HCT116 (cell line): Measurements from ENCODE around the gene BLID. TPM values are rescaled to one million over a fixed set of nuclear protein-coding genes. Genes with fewer than 3 reads are reported as not detected.

Experiments
- ATAC-seq: fragments of 200-7000 bp; cut with Tn5 transposase; 2 replicates; pipeline ENCODE4 v1.9.1; 2020; ENCODE audit warnings: mild to moderate bottlenecking, moderate library complexity
- BruUV-seq: library from RNA; stranded (reverse); fragments of 400-500 nt; replicated peaks from 2 replicates; lab custom pipeline; 2021; lab: Mats Ljungman, UMichigan
- CTCF ChIA-PET: fragments of 300-600 bp; sonication (Branson Sonifier 250); formaldehyde crosslinking; loops from one replicate; lab custom pipeline; 2021; ENCODE audit warnings: antibody characterized with exemption; lab: Charles Lee
- POLR2A ChIA-PET: fragments of 300-600, 350-600 bp; sonication (Branson Sonifier 250); formaldehyde crosslinking; loops from one replicate; lab custom pipeline; 2021; ENCODE audit warnings: antibody characterized with exemption; lab: Charles Lee
- RAD21 ChIA-PET, 2 experiments: fragments of 300-600 bp; sonication (Branson Sonifier 250); formaldehyde crosslinking; loops; one replicate each; lab custom pipeline; 2023; ENCODE audit warnings: low total read pairs in 2 of 2; ENCODE audit not compliant: uncharacterized antibody in 2 of 2, unreplicated experiment in 2 of 2, low non-redundant PET in 1 of 2; lab: Charles Lee
- DNase-seq: peaks from one replicate; pipeline ENCODE4 v3.0.0-alpha.2; 2010; ENCODE audit warnings: low read depth, low spot score
- H2AFZ ChIP-seq: fragments of 200-600 bp; shearing (Covaris generic), sonication (generic); 2 replicates; pipeline ENCODE4 v1.6.1; 2017; ENCODE audit warnings: low read depth, mixed run types, mixed read lengths, antibody characterized with exemption, low read length; ENCODE audit not compliant: poor library complexity, severe bottlenecking
- H3K27ac ChIP-seq: 2 replicates; pipeline ENCODE4 v1.5.1; 2012; ENCODE audit warnings: low read depth, low read length
- H3K27me3 ChIP-seq: fragments of 200-600 bp; sonication (generic); 2 replicates; pipeline ENCODE4 v1.6.1; 2016; ENCODE audit warnings: mixed run types, low read length, mixed read lengths; ENCODE audit not compliant: insufficient read depth
- H3K36me3 ChIP-seq, 2 experiments: fragments of 200-500 bp in 1 of 2; fragments of 200-600 bp in 1 of 2; sonication (Bioruptor generic) in 1 of 2; sonication (generic) in 1 of 2; 2 replicates each; pipeline versions ENCODE4 v1.5.1 to v1.6.1; 2014 to 2016; ENCODE audit warnings: low read length in 2 of 2, inconsistent platforms in 1 of 2, mixed read lengths in 1 of 2, mixed run types in 1 of 2; ENCODE audit not compliant: insufficient read depth in 2 of 2, control insufficient read depth in 1 of 2
- H3K4me1 ChIP-seq, 2 experiments: fragments of 200-600 bp in 1 of 2; sonication (generic) in 1 of 2; 2 replicates each; pipeline versions ENCODE4 v1.5.1 to v1.6.1; 2012 to 2017; ENCODE audit warnings: low read length in 2 of 2, inconsistent platforms in 1 of 2, mild to moderate bottlenecking in 1 of 2, mixed read lengths in 1 of 2, mixed run types in 1 of 2, moderate library complexity in 1 of 2; ENCODE audit not compliant: insufficient read depth in 2 of 2, control insufficient read depth in 1 of 2
- H3K4me2 ChIP-seq: fragments of 200-600 bp; sonication (generic); 2 replicates; pipeline ENCODE4 v1.6.1; 2017; ENCODE audit warnings: mixed run types, low read length, mixed read lengths
- H3K4me3 ChIP-seq, 2 experiments: fragments of 200-600 bp in 1 of 2; sonication (generic) in 1 of 2; replicated peaks in 1 of 2; 2 replicates each; pipeline ENCODE4 v1.5.1; 2011 to 2016; ENCODE audit warnings: low read length in 2 of 2, control low read depth in 1 of 2, low read depth in 1 of 2, mild to moderate bottlenecking in 1 of 2, mixed read lengths in 1 of 2, mixed run types in 1 of 2
- H3K79me2 ChIP-seq: fragments of 200-600 bp; sonication (generic); 2 replicates; pipeline ENCODE4 v1.6.1; 2017; ENCODE audit warnings: mild to moderate bottlenecking, mixed run types, low read length, moderate library complexity, mixed read lengths; ENCODE audit not compliant: insufficient read depth
- H3K9ac ChIP-seq: fragments of 200-600 bp; sonication (generic); 2 replicates; pipeline ENCODE4 v1.6.1; 2016; ENCODE audit warnings: low read length, mixed read lengths
- H3K9me2 ChIP-seq: fragments of 200-600 bp; sonication (generic), shearing (Covaris generic); 2 replicates; pipeline ENCODE4 v1.6.1; 2017; ENCODE audit warnings: mixed run types, mild to moderate bottlenecking, moderate library complexity; ENCODE audit not compliant: insufficient read depth
- H3K9me3 ChIP-seq, 2 experiments: fragments of 200-500 bp in 1 of 2; fragments of 200-600 bp in 1 of 2; sonication (Bioruptor generic) in 1 of 2; sonication (generic) in 1 of 2; 2 replicates each; pipeline ENCODE4 v1.6.1; 2014 to 2017; ENCODE audit warnings: low read length in 2 of 2, mixed read lengths in 2 of 2, inconsistent platforms in 1 of 2, low read depth in 1 of 2, mild to moderate bottlenecking in 1 of 2, mixed run types in 1 of 2, moderate library complexity in 1 of 2; ENCODE audit not compliant: control insufficient read depth in 1 of 2, insufficient read depth in 1 of 2
- H4K20me1 ChIP-seq: fragments of 200-600 bp; sonication (generic), shearing (Covaris generic); 2 replicates; pipeline ENCODE4 v1.6.1; 2017; ENCODE audit warnings: mixed run types, mild to moderate bottlenecking, moderate library complexity; ENCODE audit not compliant: insufficient read depth
- ATF3 ChIP-seq: IDR thresholded peaks from 2 replicates; pipeline ENCODE4 v1.6.1; 2012
- CBX3 ChIP-seq: IDR thresholded peaks from 2 replicates; pipeline ENCODE4 v1.6.1; 2012; ENCODE audit warnings: low read depth
- CEBPB ChIP-seq: IDR thresholded peaks from 2 replicates; pipeline ENCODE4 v1.6.1; 2012; ENCODE audit warnings: low read depth
- CTCF ChIP-seq, 3 experiments: fragments of 200-600 bp in 1 of 3; sonication (generic) in 1 of 3; IDR thresholded peaks in 2 of 3; conservative IDR thresholded peaks in 1 of 3; 2 replicates each; pipeline ENCODE4 v1.5.1; 2012 to 2017; ENCODE audit warnings: low read depth in 2 of 3, low read length in 2 of 3, antibody characterized with exemption in 1 of 3, borderline replicate concordance in 1 of 3, control low read depth in 1 of 3, mild to moderate bottlenecking in 1 of 3, mixed read lengths in 1 of 3, mixed run types in 1 of 3, moderate library complexity in 1 of 3; ENCODE audit not compliant: insufficient read depth in 1 of 3
- EGR1 ChIP-seq: IDR thresholded peaks from 2 replicates; pipeline ENCODE4 v1.6.1; 2012; ENCODE audit warnings: low read depth
- ELF1 ChIP-seq: IDR thresholded peaks from 2 replicates; pipeline ENCODE4 v1.6.1; 2012; ENCODE audit warnings: low read depth, borderline replicate concordance
- EZH2 ChIP-seq: fragments of 200-600 bp; sonication (generic); IDR thresholded peaks from 2 replicates; pipeline ENCODE4 v1.6.1; 2017; ENCODE audit warnings: antibody characterized with exemption, mixed run types
- EZH2phosphoT487 ChIP-seq: fragments of 200-600 bp; IDR thresholded peaks from 2 replicates; pipeline ENCODE4 v1.6.1; 2018; ENCODE audit warnings: antibody characterized with exemption, borderline replicate concordance
- FOSL1 ChIP-seq: IDR thresholded peaks from 2 replicates; pipeline ENCODE4 v1.6.1; 2012; ENCODE audit warnings: low read depth
- MAX ChIP-seq: IDR thresholded peaks from 2 replicates; pipeline ENCODE4 v1.6.1; 2012
- POLR2A ChIP-seq: IDR thresholded peaks from 2 replicates; pipeline ENCODE4 v1.7.0; 2011; ENCODE audit warnings: borderline replicate concordance; ENCODE audit not compliant: insufficient read depth, insufficient read length; ENCODE audit errors: extremely low read depth
- POLR2AphosphoS5 ChIP-seq: IDR thresholded peaks from 2 replicates; pipeline ENCODE4 v1.6.1; 2011; ENCODE audit warnings: mild to moderate bottlenecking, low read depth, low read length, moderate library complexity
- RAD21 ChIP-seq: IDR thresholded peaks from 2 replicates; pipeline ENCODE4 v1.6.1; 2012; ENCODE audit warnings: low read depth, mild to moderate bottlenecking
- REST ChIP-seq: IDR thresholded peaks from 2 replicates; pipeline ENCODE4 v1.6.1; 2012; ENCODE audit warnings: low read depth
- SIN3A ChIP-seq: IDR thresholded peaks from 2 replicates; pipeline ENCODE4 v1.6.1; 2012; ENCODE audit warnings: low read depth
- SP1 ChIP-seq: IDR thresholded peaks from 2 replicates; pipeline ENCODE4 v1.6.1; 2012; ENCODE audit warnings: low read depth
- TCF7L2 ChIP-seq: IDR thresholded peaks from 2 replicates; pipeline ENCODE4 v1.7.0; 2011; ENCODE audit warnings: borderline replicate concordance, inconsistent platforms; ENCODE audit not compliant: insufficient read depth, insufficient read length; ENCODE audit errors: extremely low read depth
- YY1 ChIP-seq: IDR thresholded peaks from 2 replicates; pipeline ENCODE4 v1.6.1; 2011; ENCODE audit warnings: low read length, low read depth, moderate library complexity, mild to moderate bottlenecking; ENCODE audit not compliant: insufficient replicate concordance; ENCODE audit errors: extremely low read depth
- ZBTB33 ChIP-seq: IDR thresholded peaks from 2 replicates; pipeline ENCODE4 v1.6.1; 2011; ENCODE audit warnings: mild to moderate bottlenecking, low read length, moderate library complexity; ENCODE audit not compliant: insufficient replicate concordance; ENCODE audit errors: extremely low read depth
- ZNF274 ChIP-seq: fragments of 200-500 bp; sonication (Bioruptor generic); IDR thresholded peaks from 2 replicates; pipeline ENCODE4 v1.6.1; 2014; ENCODE audit warnings: mild to moderate bottlenecking, low read depth, low read length, inconsistent platforms
- intact Hi-C: fragments of 100-400 bp; cut with micrococcal nuclease; formaldehyde crosslinking; loops from 2 replicates; pipeline ENCODE4 v1.10.0; 2022
- total RNA-seq: library from RNA; stranded (reverse); gene quantifications from one replicate; pipeline ENCODE4 v1.2.1, GENCODE V29; 2021; ENCODE audit not compliant: unreplicated experiment

The BLID gene
- total RNA-seq, 1 experiment from 2014 or later, result 8.9 TPM

- DNase-seq (no peak), ATAC-seq (no peak)
- Histone ChIP-seq H3K4me1 (no peaks in the 10 kb centered on the region), H2AFZ (no peak overlapping the region), H3K4me3 (no peak overlapping the region), H3K4me2 (no peak overlapping the region), H3K79me2 (no peaks in the 10 kb centered on the region), H3K9me2 (no peaks in the 10 kb centered on the region), H3K27ac (no peak overlapping the region), H3K36me3 (no peaks in the 10 kb centered on the region), H3K9me3 (no peaks in the 10 kb centered on the region), H3K27me3 (no peaks in the 10 kb centered on the region), H3K9ac (no peak overlapping the region), H4K20me1 (no peaks in the 10 kb centered on the region)
- no peak for TF ChIP-seq CEBPB
- no peak for TF ChIP-seq EGR1
- TF ChIP-seq CBX3, result no peak
- no peak for TF ChIP-seq RAD21
- no peak for TF ChIP-seq ELF1
- TF ChIP-seq TCF7L2, result no peak
- TF ChIP-seq ZBTB33, result no peak
- no peak for TF ChIP-seq EZH2phosphoT487
- no peak for TF ChIP-seq REST
- TF ChIP-seq SIN3A, result no peak
- TF ChIP-seq POLR2A, result no peak
- no peak for TF ChIP-seq CTCF (IDR thresholded peaks at IDR 0.05 in 2 of 3, conservative IDR thresholded peaks at IDR 0.05 in 1 of 3; ENCODE audit: borderline replicate concordance in 1 of 3, insufficient read depth in 1 of 3, low read depth in 2 of 3, low read length in 2 of 3)
- no peak for TF ChIP-seq ATF3
- no peak for TF ChIP-seq EZH2
- no peak for TF ChIP-seq SP1
- TF ChIP-seq ZNF274, result no peak
- TF ChIP-seq MAX, result no peak
- no peak for TF ChIP-seq FOSL1
- no peak for TF ChIP-seq POLR2AphosphoS5
- no peak for TF ChIP-seq YY1
- CTCF ChIA-PET, result no interaction called here
- RAD21 ChIA-PET, result no interaction called here
- POLR2A ChIA-PET, result no interaction called here
- no TSS peak for BruUV-seq
- intact Hi-C loops, result no loop called here
Measured at GRCh38 chr11:122068141-122068540, 47.9 kb downstream of the BLID start.
